HepG2 (cell line): ENCODE data around the gene BAHD1. TPM values are rescaled to one million over a fixed set of nuclear protein-coding genes. Genes with fewer than 3 reads are reported as not detected.
A peak's percentile ranks its signal among the peaks of the same experiment; 100 is the strongest.

ENCODE experiments used
- ATAC-seq: fragments of 200-7000 bp; cut with Tn5 transposase; 3 replicates; pipeline ENCODE4 v1.9.1; 2020; ENCODE audit warnings: mild to moderate bottlenecking, moderate library complexity
- BruUV-seq: library from RNA; stranded (reverse); fragments of 400-500 nt; replicated peaks from 2 replicates; lab custom pipeline; 2021; lab: Mats Ljungman, UMichigan
- CTCF ChIA-PET: fragments of 300-600 bp; formaldehyde crosslinking; extraction: SDS; loops from one replicate; lab custom pipeline; 2021; ENCODE audit warnings: low total read pairs, inconsistent platforms, low intra/inter-chr PET ratio; lab: Yijun Ruan, JAX
- POLR2A ChIA-PET: fragments of 350-600 bp; sonication (Branson Sonifier 250); formaldehyde crosslinking; loops from one replicate; lab custom pipeline; 2020; ENCODE audit warnings: antibody characterized with exemption, inconsistent platforms; lab: Yijun Ruan, JAX
- DNase-seq: peaks from one replicate; pipeline ENCODE4 v3.0.0-alpha.2; 2015; ENCODE audit warnings: low spot score
- FAIRE-seq: peaks from 3 replicates; lab custom pipeline; 2011; peaks lifted over from hg19 to GRCh38; lab: Jason Lieb, UNC
- H2AFZ ChIP-seq: one replicate; pipeline ENCODE4 v1.6.1; 2011; ENCODE audit warnings: low read length, inconsistent platforms
- H3K27ac ChIP-seq: fragments of 300-600 bp; 3 replicates; pipeline ENCODE4 v1.8.0; 2011; ENCODE audit warnings: mixed run types, mild to moderate bottlenecking, mixed read lengths, low read length, inconsistent platforms; ENCODE audit not compliant: insufficient read depth; ENCODE audit errors: extremely low read length
- H3K27me3 ChIP-seq, 2 experiments: fragments of 200-600 bp in 1 of 2; 2 replicates in 1 of 2; 3 replicates in 1 of 2; pipeline versions ENCODE4 v1.6.0 to v1.8.0; 2011; ENCODE audit warnings: low read length in 2 of 2, mild to moderate bottlenecking in 2 of 2, moderate library complexity in 2 of 2, inconsistent platforms in 1 of 2; ENCODE audit not compliant: insufficient read depth in 2 of 2, control insufficient read depth in 1 of 2
- H3K36me3 ChIP-seq, 2 experiments: fragments of 200-600 bp in 1 of 2; replicated peaks in 1 of 2; 2 replicates in 1 of 2; 3 replicates in 1 of 2; pipeline versions ENCODE4 v1.5.1 to v1.8.0; 2011; ENCODE audit warnings: low read length in 2 of 2, inconsistent platforms in 1 of 2; ENCODE audit not compliant: insufficient read depth in 2 of 2, control insufficient read depth in 1 of 2
- H3K4me1 ChIP-seq: 2 replicates; pipeline ENCODE4 v1.5.1; 2012; ENCODE audit warnings: low read length, inconsistent platforms; ENCODE audit not compliant: insufficient read depth
- H3K4me2 ChIP-seq: 2 replicates; pipeline ENCODE4 v1.6.0; 2011; ENCODE audit warnings: low read depth, low read length, inconsistent platforms
- H3K4me3 ChIP-seq, 3 experiments: fragments of 200-600 bp in 1 of 3; sonication (generic), shearing (Covaris generic) in 1 of 3; replicated peaks in 1 of 3; 2 replicates each; pipeline ENCODE4 v1.5.1; 2011 to 2016; ENCODE audit warnings: low read length in 3 of 3, inconsistent platforms in 2 of 3, low read depth in 2 of 3, mild to moderate bottlenecking in 2 of 3, control low read depth in 1 of 3, mixed read lengths in 1 of 3; ENCODE audit not compliant: insufficient read depth in 1 of 3
- H3K79me2 ChIP-seq: one replicate; pipeline ENCODE4 v1.6.1; 2011; ENCODE audit warnings: low read length, inconsistent platforms; ENCODE audit not compliant: insufficient read depth
- H3K9ac ChIP-seq: 2 replicates; pipeline ENCODE4 v1.6.0; 2011; ENCODE audit warnings: mild to moderate bottlenecking, low read depth, low read length, inconsistent platforms; ENCODE audit not compliant: insufficient read depth
- H3K9me3 ChIP-seq: 2 replicates; pipeline ENCODE4 v1.5.1; 2012; ENCODE audit warnings: mild to moderate bottlenecking, low read length
- H4K20me1 ChIP-seq: 2 replicates; pipeline ENCODE4 v1.6.0; 2011; ENCODE audit warnings: inconsistent platforms, mild to moderate bottlenecking, low read length, moderate library complexity; ENCODE audit not compliant: insufficient read depth
- ASH2L ChIP-seq: fragments of 300-600, 200-600 bp; sonication (generic); IDR thresholded peaks from 2 replicates; pipeline ENCODE4 v1.7.0; 2017; ENCODE audit warnings: low read depth, mild to moderate bottlenecking, moderate library complexity, mixed read lengths, low read length; ENCODE audit not compliant: insufficient read length
- HDAC1 ChIP-seq: sonication (generic); formaldehyde crosslinking; IDR thresholded peaks from 2 replicates; pipeline ENCODE4 v1.5.1; 2020; ENCODE audit warnings: mild to moderate bottlenecking, missing genetic modification reagents
- MED1 ChIP-seq: sonication (generic); formaldehyde crosslinking; IDR thresholded peaks from 2 replicates; pipeline ENCODE4 v1.4.0; 2020; ENCODE audit warnings: missing genetic modification reagents
- SAP130 ChIP-seq: IDR thresholded peaks from 2 replicates; pipeline ENCODE4 v1.6.1; 2016; ENCODE audit warnings: low read depth
- SOX6 ChIP-seq, 2 experiments: fragments of 450-650 bp in 1 of 2; sonication (generic) in 1 of 2; formaldehyde crosslinking in 1 of 2; IDR thresholded peaks; 2 replicates each; pipeline versions ENCODE4 v1.4.0 to v1.6.1; 2017 to 2020; ENCODE audit warnings: antibody characterized with exemption in 1 of 2, mild to moderate bottlenecking in 1 of 2, missing genetic modification reagents in 1 of 2
- STAG1 ChIP-seq: sonication (generic); formaldehyde crosslinking; IDR thresholded peaks from 2 replicates; pipeline ENCODE4 v1.4.0; 2020; ENCODE audit warnings: missing genetic modification reagents
- TFDP2 ChIP-seq: sonication (generic); formaldehyde crosslinking; IDR thresholded peaks from 2 replicates; pipeline ENCODE4 v1.4.0; 2020; ENCODE audit warnings: missing genetic modification reagents
- ZBTB7B ChIP-seq: sonication (generic); formaldehyde crosslinking; IDR thresholded peaks from 2 replicates; pipeline ENCODE4 v1.4.0; 2020; ENCODE audit warnings: missing genetic modification reagents
- ZNF354B ChIP-seq: sonication (generic); formaldehyde crosslinking; IDR thresholded peaks from 2 replicates; pipeline ENCODE4 v1.8.0; 2022; ENCODE audit warnings: mild to moderate bottlenecking, missing genetic modification reagents
- ZNF501 ChIP-seq: sonication (generic); formaldehyde crosslinking; IDR thresholded peaks from 2 replicates; pipeline ENCODE4 v1.5.1; 2020; ENCODE audit warnings: mild to moderate bottlenecking, moderate library complexity, missing genetic modification reagents
- ZNF770 ChIP-seq: sonication (generic); formaldehyde crosslinking; IDR thresholded peaks from 2 replicates; pipeline ENCODE4 v1.5.0; 2020; ENCODE audit warnings: mild to moderate bottlenecking, missing genetic modification reagents
- WGBS: methylation state at CpG from one replicate; pipeline ENCODE4 v1.1.6; 2017; ENCODE audit warnings: low lambda C conversion rate; 5-methylcytosine and 5-hydroxymethylcytosine counted together
- in situ Hi-C: cut with HindIII; loops from 2 replicates; pipeline ENCODE4 v1.10.0; 2017; ENCODE audit warnings: low pct_unique_long_range_greater_than_20kb; ENCODE audit not compliant: extremely low pct_ligation_motif_present
- intact Hi-C: fragments of 100-400 bp; cut with micrococcal nuclease; formaldehyde crosslinking; loops from one replicate; pipeline ENCODE4 v1.10.0; 2022; ENCODE audit not compliant: unreplicated experiment
- polyA plus RNA-seq, 8 experiments: library from polyadenylated mRNA; depleted of rRNA in 3 of 8; stranded (reverse) in 7 of 8; unstranded in 1 of 8; fragments of >200 nt; fragmentation: Illumina TruSeq in 4 of 8; extraction: Trizol in 4 of 8; gene quantifications; 2 replicates each; pipeline versions ENCODE4 v1.2.1 to v1.2.3, GENCODE V29; 2011 to 2016; ENCODE audit warnings: low read depth in 4 of 8, missing spikeins in 1 of 8, mixed read lengths in 1 of 8; ENCODE audit not compliant: insufficient read depth in 1 of 8
- total RNA-seq, 5 experiments: library from RNA; depleted of rRNA; stranded (reverse); fragments of >200 nt; fragmentation: Illumina TruSeq; extraction: Trizol; gene quantifications; 2 replicates each; pipeline ENCODE4 v1.2.3, GENCODE V29; 2016; ENCODE audit warnings: low read depth in 1 of 5
- TF ChIP-seq, protein P1 (sequence below): sonication (generic); formaldehyde crosslinking; IDR thresholded peaks from 2 replicates; pipeline ENCODE4 v1.4.0; 2020; ENCODE audit warnings: mild to moderate bottlenecking, missing genetic modification reagents
- TF ChIP-seq, protein P2 (sequence below): sonication (generic); formaldehyde crosslinking; IDR thresholded peaks from 2 replicates; pipeline ENCODE4 v1.5.0; 2020; ENCODE audit warnings: mild to moderate bottlenecking, missing genetic modification reagents, borderline replicate concordance
- TF ChIP-seq, protein P3 (sequence below): IDR thresholded peaks from 2 replicates; pipeline ENCODE4 v1.6.1; 2018; ENCODE audit warnings: missing genetic modification reagents, mild to moderate bottlenecking, missing compliant biosample characterization

The BAHD1 gene
- total and polyA plus RNA-seq, 2 of the 13 experiments (the other 11 are each of a cell fraction or from before 2014, with no cell fraction given): 3.3 to 8.7 TPM

DNA sequence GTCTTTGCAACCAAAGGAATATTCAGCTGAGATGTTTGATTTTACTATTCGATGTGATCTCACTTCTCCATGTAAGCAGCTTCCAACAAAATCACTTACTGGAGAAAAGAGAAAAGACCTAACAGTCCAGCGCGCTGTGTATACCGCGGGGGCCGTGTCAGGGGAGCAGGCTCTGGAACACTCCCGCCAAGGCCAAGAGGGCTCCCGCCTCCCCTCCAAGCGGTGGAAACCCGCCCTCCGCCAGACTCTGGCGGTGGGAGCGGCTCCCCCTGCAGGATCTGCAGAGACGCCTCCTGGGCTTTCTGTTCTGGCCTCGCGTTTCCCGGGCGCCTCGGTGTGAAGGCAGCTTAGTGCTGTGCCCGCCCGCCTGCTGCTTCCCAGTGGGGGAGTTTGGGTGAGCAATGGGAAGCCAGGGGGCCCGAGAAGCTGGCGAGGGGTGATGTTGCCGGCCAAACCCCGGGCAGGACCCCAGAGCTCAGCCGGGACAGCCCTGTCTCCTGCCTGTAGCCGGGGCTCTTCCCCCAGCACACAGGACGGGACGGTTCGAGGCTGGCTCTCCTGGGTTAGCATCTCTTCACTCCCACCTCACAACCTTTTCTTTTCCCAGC lies 66.3 kb downstream of the BAHD1 start:
- ChIA-PET CTCF (interaction anchor here (1.3 to 1.5 kb wide), 2 partner anchors 64 to 66 kb away, joined by 4 read pairs; partner anchors contain the start of gene BAHD1), POLR2A (interaction anchor here (0.5 kb wide), 1 partner anchor 682 kb away, joined by 3 read pairs; no protein-coding TSS in a partner anchor)
- BruUV-seq: no TSS peak
- TF ChIP-seq ASH2L (peak; percentile 40), ZNF770 (CRISPR knock-in tag) (peak; percentile 25; the same call in 1 of the 2 replicates), SAP130 (CRISPR knock-in tag) (peak; percentile 70), ZNF501 (CRISPR knock-in tag) (peak; percentile 66; the same call in 1 of the 2 replicates), SOX6 (IDR thresholded peaks at IDR 0.05) (no peak), SOX6 (CRISPR knock-in tag; IDR thresholded peaks at IDR 0.05) (peak; percentile 51; the same call in 1 of the 2 replicates), ZNF354B (CRISPR knock-in tag) (0 out of 2 replicates have a peak, but pooled peaks have one; percentile 58), ZBTB7B (CRISPR knock-in tag) (peak; percentile 43; the same call in 1 of the 2 replicates), HDAC1 (CRISPR knock-in tag) (peak; percentile 51; the same call in 1 of the 2 replicates), MED1 (CRISPR knock-in tag) (0 out of 2 replicates have a peak, but pooled peaks have one; percentile 25), TFDP2 (CRISPR knock-in tag) (peak; percentile 89), STAG1 (peak; percentile 60)
- TF ChIP-seq, protein P1, sequence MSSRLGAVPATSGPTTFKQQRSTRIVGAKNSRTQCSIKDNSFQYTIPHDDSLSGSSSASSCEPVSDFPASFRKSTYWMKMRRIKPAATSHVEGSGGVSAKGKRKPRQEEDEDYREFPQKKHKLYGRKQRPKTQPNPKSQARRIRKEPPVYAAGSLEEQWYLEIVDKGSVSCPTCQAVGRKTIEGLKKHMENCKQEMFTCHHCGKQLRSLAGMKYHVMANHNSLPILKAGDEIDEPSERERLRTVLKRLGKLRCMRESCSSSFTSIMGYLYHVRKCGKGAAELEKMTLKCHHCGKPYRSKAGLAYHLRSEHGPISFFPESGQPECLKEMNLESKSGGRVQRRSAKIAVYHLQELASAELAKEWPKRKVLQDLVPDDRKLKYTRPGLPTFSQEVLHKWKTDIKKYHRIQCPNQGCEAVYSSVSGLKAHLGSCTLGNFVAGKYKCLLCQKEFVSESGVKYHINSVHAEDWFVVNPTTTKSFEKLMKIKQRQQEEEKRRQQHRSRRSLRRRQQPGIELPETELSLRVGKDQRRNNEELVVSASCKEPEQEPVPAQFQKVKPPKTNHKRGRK (CRISPR knock-in tag): no peak
- TF ChIP-seq, protein P2, sequence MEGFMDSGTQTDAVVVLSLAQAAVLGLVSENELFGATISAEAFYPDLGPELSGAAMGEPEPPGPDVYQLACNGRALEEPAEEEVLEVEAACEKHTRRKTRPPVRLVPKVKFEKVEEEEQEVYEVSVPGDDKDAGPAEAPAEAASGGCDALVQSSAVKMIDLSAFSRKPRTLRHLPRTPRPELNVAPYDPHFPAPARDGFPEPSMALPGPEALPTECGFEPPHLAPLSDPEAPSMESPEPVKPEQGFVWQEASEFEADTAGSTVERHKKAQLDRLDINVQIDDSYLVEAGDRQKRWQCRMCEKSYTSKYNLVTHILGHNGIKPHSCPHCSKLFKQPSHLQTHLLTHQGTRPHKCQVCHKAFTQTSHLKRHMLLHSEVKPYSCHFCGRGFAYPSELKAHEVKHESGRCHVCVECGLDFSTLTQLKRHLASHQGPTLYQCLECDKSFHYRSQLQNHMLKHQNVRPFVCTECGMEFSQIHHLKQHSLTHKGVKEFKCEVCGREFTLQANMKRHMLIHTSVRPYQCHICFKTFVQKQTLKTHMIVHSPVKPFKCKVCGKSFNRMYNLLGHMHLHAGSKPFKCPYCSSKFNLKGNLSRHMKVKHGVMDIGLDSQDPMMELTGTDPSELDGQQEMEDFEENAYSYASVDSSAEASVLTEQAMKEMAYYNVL (CRISPR knock-in tag): 0 out of 2 replicates have a peak, but pooled peaks have one; percentile 35
- TF ChIP-seq, protein P3, sequence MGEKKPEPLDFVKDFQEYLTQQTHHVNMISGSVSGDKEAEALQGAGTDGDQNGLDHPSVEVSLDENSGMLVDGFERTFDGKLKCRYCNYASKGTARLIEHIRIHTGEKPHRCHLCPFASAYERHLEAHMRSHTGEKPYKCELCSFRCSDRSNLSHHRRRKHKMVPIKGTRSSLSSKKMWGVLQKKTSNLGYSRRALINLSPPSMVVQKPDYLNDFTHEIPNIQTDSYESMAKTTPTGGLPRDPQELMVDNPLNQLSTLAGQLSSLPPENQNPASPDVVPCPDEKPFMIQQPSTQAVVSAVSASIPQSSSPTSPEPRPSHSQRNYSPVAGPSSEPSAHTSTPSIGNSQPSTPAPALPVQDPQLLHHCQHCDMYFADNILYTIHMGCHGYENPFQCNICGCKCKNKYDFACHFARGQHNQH (CRISPR knock-in tag): peak; percentile 46; the same call in 1 of the 2 replicates

More for the DNA sequence above, 66.3 kb downstream of the BAHD1 start:
- no peak overlapping the region for H3K27ac ChIP-seq
- no peaks in the 10 kb centered on the region for H3K79me2 ChIP-seq
- in situ Hi-C loops: no loop called here
- peaks cover 4 to 17% of the 10 kb centered on the region in 2 experiments; a peak in 4 of 5 replicates for H3K27me3 ChIP-seq
- peak; percentile 69 for DNase-seq
- no peaks in the 10 kb centered on the region for H3K36me3 ChIP-seq
- no peaks in the 10 kb centered on the region for H4K20me1 ChIP-seq
- FAIRE-seq: no peak
- peak overlapping the region; percentile 73 for H3K4me2 ChIP-seq
- peak; percentile 91 for ATAC-seq
- 7% methylated on average over 13 of the region's 30 CpGs for whole genome bisulfite sequencing
- intact Hi-C loops: loop anchor here (5.0 kb wide), 2 partner anchors 35 to 65 kb away; partner anchors contain the start of genes BAHD1 and CHST14
- H3K9me3 ChIP-seq: no peaks in the 10 kb centered on the region
- peak overlapping the region in 2 of 3 experiments; percentile 17 to 52; a peak in 2 of 6 replicates for H3K4me3 ChIP-seq
- H2AFZ ChIP-seq: no peak overlapping the region
- peaks cover 24% of the 10 kb centered on the region for H3K4me1 ChIP-seq
- no peak overlapping the region for H3K9ac ChIP-seq
